Ovary (tissue), 9 donors: Measurements from ENCODE around the gene ADAMTS4. TPM values are rescaled to one million over a fixed set of nuclear protein-coding genes. Genes with fewer than 3 reads are reported as not detected.

Experiments
- DNase-seq, 5 donors: peaks; one replicate each; pipeline ENCODE4 v3.0.0-alpha.2; 2019 to 2020
- H3K27ac ChIP-seq, 2 donors: fragments of 200-600 bp; one replicate each; pipeline versions ENCODE4 v1.5.1 to v1.8.0; 2019 to 2022
- H3K27me3 ChIP-seq: fragments of 200-600 bp; one replicate; pipeline ENCODE4 v1.8.0; 2022
- H3K36me3 ChIP-seq: fragments of 200-600 bp; sonication (generic); one replicate; pipeline ENCODE4 v1.5.1; 2019
- H3K4me1 ChIP-seq: one replicate; pipeline ENCODE4 v1.8.1; 2013; ENCODE audit warnings: mild to moderate bottlenecking, moderate library complexity; ENCODE audit not compliant: insufficient read depth
- H3K4me3 ChIP-seq: fragments of 200-600 bp; sonication (generic); one replicate; pipeline ENCODE4 v1.5.1; 2017
- H3K9me3 ChIP-seq, 2 donors: fragments of 200-600 bp in 1 of 2; sonication (generic) in 1 of 2; one replicate each; pipeline versions ENCODE4 v1.5.1 to v1.8.1; 2013 to 2019; ENCODE audit warnings: mild to moderate bottlenecking in 1 of 2, moderate library complexity in 1 of 2
- CTCF ChIP-seq, 3 donors: fragments of 450-650 bp in 2 of 3; fragments of 200-600 bp in 1 of 3; IDR thresholded peaks; one replicate each; pipeline versions ENCODE4 v1.5.1 to v1.8.0; 2016 to 2022; ENCODE audit warnings: antibody characterized with exemption in 3 of 3, mild to moderate bottlenecking in 1 of 3
- EP300 ChIP-seq: sonication (generic); formaldehyde crosslinking; IDR thresholded peaks from one replicate; pipeline ENCODE4 v1.6.1; 2017; ENCODE audit warnings: antibody characterized with exemption
- POLR2A ChIP-seq: fragments of 450-650 bp; IDR thresholded peaks from one replicate; pipeline ENCODE4 v1.6.1; 2017; ENCODE audit warnings: antibody characterized with exemption, mild to moderate bottlenecking, moderate library complexity
- WGBS, 3 donors: extraction: QIAGEN DNeasy Blood & Tissue Kit in 1 of 3; methylation state at CpG; one replicate each; pipeline versions ENCODE4 v1.1.5 to v1.1.7; 2013 to 2017; 5-methylcytosine and 5-hydroxymethylcytosine counted together
- intact Hi-C, 4 donors: fragments of 100-400 bp; cut with DNase I; formaldehyde crosslinking; loops; one replicate each; pipeline versions ENCODE4 v1.11.0 to v1.15.1; 2022 to 2023
- polyA plus RNA-seq, 2 donors: library from polyadenylated mRNA; stranded (reverse); fragments of 200-250 nt in 1 of 2; fragments of 350-450 nt in 1 of 2; fragmentation: Illumina TruSeq in 1 of 2; extraction: RNeasy Lipid Tissue Mini Kit (QIAGEN cat#74804) in 1 of 2; gene quantifications; one replicate each; pipeline ENCODE4 v1.2.3, GENCODE V29; 2013 to 2014
- total RNA-seq, 7 donors: library from RNA; depleted of rRNA in 2 of 7; stranded (reverse); fragments of >200 nt in 2 of 7; fragmentation: NEBNext Ultra II Directional in 3 of 7; extraction: Animal tissue kit (Norgen Biotek cat#: 25700) in 3 of 7; gene quantifications; one replicate each; pipeline versions ENCODE4 v1.1.0 to v1.2.4, GENCODE V29; 2016 to 2023
- donor health status: DM: no; HTN: no; CAD: no; lungs with moderate emphysema.
- donor health status: DM: no; HTN: no; CAD: no.
- donor health status: Bipolar disorder and iron deficiency.
- donor health status: DM: yes; HTN: yes; CAD: no.
- donor health status: DM: no; HTN: no; CAD: no.
- donor health status: DM: yes; HTN: yes; CAD: no.

The ADAMTS4 gene
- total and polyA plus RNA-seq, 9 donors, result 0.90 to 437 (median 85.8) TPM

- no peaks in the 10 kb centered on the region for H3K36me3 ChIP-seq
- peak overlapping the region; percentile 84 for H3K4me3 ChIP-seq
- intact Hi-C loops, result loop anchor here in 1 of 4 donors (10.0 kb wide), 1 partner anchor 874 kb away; the partner anchor contains the start of gene PEX19
- no peak for DNase-seq
- TF ChIP-seq EP300 (no peak), CTCF (IDR thresholded peaks at IDR 0.05) (no peak), POLR2A (no peak)
- peak overlapping the region; percentile 68 to 89 for H3K27ac ChIP-seq
- no peaks in the 10 kb centered on the region for H3K27me3 ChIP-seq
- H3K4me1 ChIP-seq, result peaks cover 14% of the 10 kb centered on the region
- no peaks in the 10 kb centered on the region for H3K9me3 ChIP-seq
- 67 to 83% (median 70%) methylated on average over 9 of the region's 9 CpGs for WGBS, 3 donors
These were observed 40.4 kb downstream of the ADAMTS4 start for GRCh38 chr1:161158316-161159010.

- intact Hi-C loops, result loop anchor here in 1 of 4 donors (10.0 kb wide), 1 partner anchor 873 kb away; the partner anchor contains the start of gene PEX19
- DNase-seq, result no peak
- Histone ChIP-seq H3K27ac (no peak overlapping the region), H3K9me3 (no peaks in the 10 kb centered on the region), H3K27me3 (no peaks in the 10 kb centered on the region), H3K4me3 (no peak overlapping the region), H3K36me3 (no peaks in the 10 kb centered on the region), H3K4me1 (peaks cover 15% of the 10 kb centered on the region)
- 90 to 97% (median 95%) methylated on average over 1 of the region's 1 CpG for WGBS, 3 donors
- TF ChIP-seq CTCF (IDR thresholded peaks at IDR 0.05), result no peak
- no peak for TF ChIP-seq POLR2A
- TF ChIP-seq EP300, result no peak
These were observed 41.0 kb downstream of the ADAMTS4 start for GRCh38 chr1:161157867-161158266.

- DNase-seq, result peak; percentile 73 to 84 (median 77)
- H3K27me3 ChIP-seq, result no peaks in the 10 kb centered on the region
- intact Hi-C loops, result loop anchor here in 1 of 4 donors (10.0 kb wide), 1 partner anchor 869 kb away; the partner anchor contains the start of gene PEX19
These were observed 45.0 kb downstream of the ADAMTS4 start, which contains the start of gene UFC1 for GRCh38 chr1:161153682-161154337. UFC1 (plus strand) TSS chr1:161153978; CDS start chr1:161153998, 20 bp downstream.

More at GRCh38 chr1:161153682-161154337, 45.0 kb downstream of the ADAMTS4 start, which contains the start of gene UFC1:
- TF ChIP-seq EP300 (no peak), CTCF (IDR thresholded peaks at IDR 0.05) (peak in 1 of 3 donors; percentile 5), POLR2A (peak; percentile 27)
- peak within 1 kb of the TSS; percentile 61 for H3K4me3 ChIP-seq
- H3K9me3 ChIP-seq, result no peaks in the 10 kb centered on the region
- peaks cover 6% of the 10 kb centered on the region for H3K4me1 ChIP-seq
- no peaks in the 10 kb centered on the region for H3K36me3 ChIP-seq
- H3K27ac ChIP-seq, result peak within 1 kb of the TSS; percentile 67 to 91
- 0 to 1% (median 0%) methylated on average over 33 of the region's 33 CpGs for WGBS, 3 donors
